ENCODE results near the gene KCNJ5. TPM values are rescaled to one million over a fixed set of nuclear protein-coding genes. Genes with fewer than 3 reads are reported as not detected.

KCNJ5 gene
- polyA plus RNA-seq, 2 of the 4 experiments (the other 2 are of a cell fraction): 0.04 TPM; not detected in 1

DNA sequence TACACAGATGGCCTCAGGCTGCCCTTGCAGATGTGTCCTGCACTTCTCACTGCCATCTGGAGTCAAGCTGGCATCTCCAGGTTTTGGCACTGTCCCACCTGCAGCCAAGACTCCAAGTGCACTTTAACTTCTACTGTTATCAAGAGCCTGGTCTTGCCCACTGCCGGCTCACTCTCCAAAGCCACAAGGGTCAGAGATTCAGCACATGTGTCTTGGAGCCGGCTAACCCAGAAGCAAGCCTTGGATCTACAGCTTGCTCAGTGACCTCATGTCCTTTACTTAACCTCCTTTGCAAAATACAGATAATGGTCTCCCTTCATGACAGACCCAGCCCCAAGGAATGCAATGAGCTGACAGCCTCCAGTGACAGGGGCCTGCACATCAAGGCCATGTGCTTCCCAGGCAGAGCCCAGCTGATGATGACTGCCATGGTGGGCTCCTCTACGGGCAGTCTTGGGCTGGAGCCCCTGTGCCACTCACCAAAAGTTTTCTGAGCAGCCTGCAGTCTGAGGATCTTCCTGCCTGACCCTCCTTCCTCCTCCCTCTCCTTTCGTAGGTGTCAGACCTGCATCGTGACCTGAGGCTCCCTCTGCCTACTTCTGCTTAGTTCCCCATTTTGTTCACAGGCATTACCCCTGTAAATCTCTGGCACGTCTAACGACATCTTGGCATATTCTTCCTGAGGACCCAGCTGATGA is 42.5 kb downstream of the KCNJ5 start:
- ATAC-seq (no peak), FAIRE-seq (no peak), DNase-seq (ENCODE audit: low read depth in 1 of 2, low spot score in 1 of 2) (no peak)
- Histone ChIP-seq H3K27ac (no peak overlapping the region), H3K4me2 (no peak overlapping the region), H3K4me3 (no peak overlapping the region), H3K9me3 (no peaks in the 10 kb centered on the region), H3K4me1 (no peaks in the 10 kb centered on the region)
- no peak for TF ChIP-seq RFX5 (IDR thresholded peaks at IDR 0.05)
- TF ChIP-seq SMC3 (IDR thresholded peaks at IDR 0.05): no peak
- no peak for TF ChIP-seq ZSCAN20 (CRISPR knock-in tag; IDR thresholded peaks at IDR 0.05)
- TF ChIP-seq HOXB5 (CRISPR knock-in tag; IDR thresholded peaks at IDR 0.05): no peak
- no peak for TF ChIP-seq TP53 (CRISPR knock-in tag; IDR thresholded peaks at IDR 0.05)
- no peak for TF ChIP-seq RARB (CRISPR knock-in tag; IDR thresholded peaks at IDR 0.05)
- no peak for TF ChIP-seq SREBF2 (IDR thresholded peaks at IDR 0.05)
- TF ChIP-seq, protein P1, sequence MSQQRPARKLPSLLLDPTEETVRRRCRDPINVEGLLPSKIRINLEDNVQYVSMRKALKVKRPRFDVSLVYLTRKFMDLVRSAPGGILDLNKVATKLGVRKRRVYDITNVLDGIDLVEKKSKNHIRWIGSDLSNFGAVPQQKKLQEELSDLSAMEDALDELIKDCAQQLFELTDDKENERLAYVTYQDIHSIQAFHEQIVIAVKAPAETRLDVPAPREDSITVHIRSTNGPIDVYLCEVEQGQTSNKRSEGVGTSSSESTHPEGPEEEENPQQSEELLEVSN (IDR thresholded peaks at IDR 0.05; ENCODE audit: borderline replicate concordance, low read depth): no peak
- TF ChIP-seq GATA3 (IDR thresholded peaks at IDR 0.05; ENCODE audit: borderline replicate concordance): no peak
- TF ChIP-seq CHD2 (IDR thresholded peaks at IDR 0.05; ENCODE audit: low read length, partially characterized antibody): no peak
- no peak for TF ChIP-seq KDM5A (IDR thresholded peaks at IDR 0.05)
- TF ChIP-seq RNF2 (IDR thresholded peaks at IDR 0.05; ENCODE audit: borderline replicate concordance, low read depth): no peak
- TF ChIP-seq HOXB13 (CRISPR knock-in tag; IDR thresholded peaks at IDR 0.05; ENCODE audit: low read depth): no peak
- TF ChIP-seq ZFP36 (IDR thresholded peaks at IDR 0.05; ENCODE audit: borderline replicate concordance, partially characterized antibody): no peak
- no peak for TF ChIP-seq ESRRA (IDR thresholded peaks at IDR 0.05; ENCODE audit: borderline replicate concordance, low read length)
- no peak for TF ChIP-seq RAD21 (conservative IDR thresholded peaks at IDR 0.05 in 1 of 2, IDR thresholded peaks at IDR 0.05 in 1 of 2)
- no peak for TF ChIP-seq HEYL (CRISPR knock-in tag; IDR thresholded peaks at IDR 0.05)
- ChIA-PET POLR2A (no interaction called here), CTCF (interaction anchor here (1.0 to 3.4 kb wide), 5 partner anchors 13 to 49 kb away, joined by 3 to 13 read pairs (median 6); no protein-coding TSS in a partner anchor)
- 72% methylated on average over 7 of the region's 7 CpGs for WGBS (ENCODE audit: missing lambda C conversion rate)

- FAIRE-seq: no peak
- no peaks in the 10 kb centered on the region for H3K4me1 ChIP-seq
- H3K27ac ChIP-seq: no peak overlapping the region
- ChIA-PET CTCF (interaction anchor here (1.0 to 3.4 kb wide), 5 partner anchors 13 to 50 kb away, joined by 3 to 13 read pairs (median 3); no protein-coding TSS in a partner anchor), POLR2A (no interaction called here)
- DNase-seq (ENCODE audit: low read depth in 1 of 2, low spot score in 1 of 2): no peak
- ATAC-seq: no peak
- TF ChIP-seq PHF8 (IDR thresholded peaks at IDR 0.05; ENCODE audit: borderline replicate concordance, low read depth): no peak
- TF ChIP-seq, protein P2, sequence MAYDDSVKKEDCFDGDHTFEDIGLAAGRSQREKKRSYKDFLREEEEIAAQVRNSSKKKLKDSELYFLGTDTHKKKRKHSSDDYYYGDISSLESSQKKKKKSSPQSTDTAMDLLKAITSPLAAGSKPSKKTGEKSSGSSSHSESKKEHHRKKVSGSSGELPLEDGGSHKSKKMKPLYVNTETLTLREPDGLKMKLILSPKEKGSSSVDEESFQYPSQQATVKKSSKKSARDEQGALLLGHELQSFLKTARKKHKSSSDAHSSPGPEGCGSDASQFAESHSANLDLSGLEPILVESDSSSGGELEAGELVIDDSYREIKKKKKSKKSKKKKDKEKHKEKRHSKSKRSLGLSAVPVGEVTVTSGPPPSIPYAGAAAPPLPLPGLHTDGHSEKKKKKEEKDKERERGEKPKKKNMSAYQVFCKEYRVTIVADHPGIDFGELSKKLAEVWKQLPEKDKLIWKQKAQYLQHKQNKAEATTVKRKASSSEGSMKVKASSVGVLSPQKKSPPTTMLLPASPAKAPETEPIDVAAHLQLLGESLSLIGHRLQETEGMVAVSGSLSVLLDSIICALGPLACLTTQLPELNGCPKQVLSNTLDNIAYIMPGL (CRISPR knock-in tag; IDR thresholded peaks at IDR 0.05; ENCODE audit: borderline replicate concordance): no peak
- TF ChIP-seq, protein P3, sequence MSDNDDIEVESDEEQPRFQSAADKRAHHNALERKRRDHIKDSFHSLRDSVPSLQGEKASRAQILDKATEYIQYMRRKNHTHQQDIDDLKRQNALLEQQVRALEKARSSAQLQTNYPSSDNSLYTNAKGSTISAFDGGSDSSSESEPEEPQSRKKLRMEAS (IDR thresholded peaks at IDR 0.05): no peak
- TF ChIP-seq KDM5A (IDR thresholded peaks at IDR 0.05): no peak
- TF ChIP-seq GATA3 (IDR thresholded peaks at IDR 0.05; ENCODE audit: borderline replicate concordance): no peak
- TF ChIP-seq NPAS2 (CRISPR knock-in tag; IDR thresholded peaks at IDR 0.05; ENCODE audit: borderline replicate concordance): no peak
- TF ChIP-seq CEBPB (IDR thresholded peaks at IDR 0.05): no peak
- TF ChIP-seq HEYL (CRISPR knock-in tag; IDR thresholded peaks at IDR 0.05): no peak
- TF ChIP-seq HOXB5 (CRISPR knock-in tag; IDR thresholded peaks at IDR 0.05): no peak
- TF ChIP-seq ESRRA (IDR thresholded peaks at IDR 0.05; ENCODE audit: borderline replicate concordance, low read length): no peak
- no peak for TF ChIP-seq SMC3 (IDR thresholded peaks at IDR 0.05)
- no peak for TF ChIP-seq ELK1 (IDR thresholded peaks at IDR 0.05; ENCODE audit: low read depth, low read length)
- no peak for TF ChIP-seq TFCP2L1 (CRISPR knock-in tag; IDR thresholded peaks at IDR 0.05)
- TF ChIP-seq, protein P4, sequence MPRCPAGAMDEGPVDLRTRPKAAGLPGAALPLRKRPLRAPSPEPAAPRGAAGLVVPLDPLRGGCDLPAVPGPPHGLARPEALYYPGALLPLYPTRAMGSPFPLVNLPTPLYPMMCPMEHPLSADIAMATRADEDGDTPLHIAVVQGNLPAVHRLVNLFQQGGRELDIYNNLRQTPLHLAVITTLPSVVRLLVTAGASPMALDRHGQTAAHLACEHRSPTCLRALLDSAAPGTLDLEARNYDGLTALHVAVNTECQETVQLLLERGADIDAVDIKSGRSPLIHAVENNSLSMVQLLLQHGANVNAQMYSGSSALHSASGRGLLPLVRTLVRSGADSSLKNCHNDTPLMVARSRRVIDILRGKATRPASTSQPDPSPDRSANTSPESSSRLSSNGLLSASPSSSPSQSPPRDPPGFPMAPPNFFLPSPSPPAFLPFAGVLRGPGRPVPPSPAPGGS (IDR thresholded peaks at IDR 0.05): no peak
- TF ChIP-seq HES2 (IDR thresholded peaks at IDR 0.05): no peak
- no peak for TF ChIP-seq POLR2A (IDR thresholded peaks at IDR 0.05; ENCODE audit: low read length)
- no peak for TF ChIP-seq FOSB (CRISPR knock-in tag; IDR thresholded peaks at IDR 0.05)
- WGBS (ENCODE audit: missing lambda C conversion rate): 62% methylated on average over 7 of the region's 7 CpGs
- H3K4me2 ChIP-seq: no peak overlapping the region
- no peaks in the 10 kb centered on the region for H3K9me3 ChIP-seq
- no peak overlapping the region for H3K4me3 ChIP-seq
Measured at GRCh38 chr11:128934351-128934750, 43.2 kb downstream of the KCNJ5 start.

Measured in A549 (cell line).